Esophagus (tissue), 2 donors: ENCODE data around the gene HS1BP3. TPM values are rescaled to one million over a fixed set of nuclear protein-coding genes. Genes with fewer than 3 reads are reported as not detected.

Experiments used
- H3K27ac ChIP-seq, 2 donors: one replicate each; pipeline ENCODE4 v1.5.1; 2013; ENCODE audit warnings: low read depth in 2 of 2, mild to moderate bottlenecking in 2 of 2, inconsistent platforms in 1 of 2, low read length in 1 of 2, moderate library complexity in 1 of 2
- H3K27me3 ChIP-seq, 2 donors: one replicate each; pipeline ENCODE4 v1.6.1; 2013; ENCODE audit warnings: low read length in 2 of 2, control low read depth in 1 of 2, mild to moderate bottlenecking in 1 of 2; ENCODE audit not compliant: insufficient read depth in 2 of 2, control insufficient read depth in 1 of 2
- H3K36me3 ChIP-seq, 2 donors: one replicate each; pipeline ENCODE4 v1.6.1; 2013; ENCODE audit warnings: low read length in 1 of 2; ENCODE audit not compliant: control insufficient read depth in 2 of 2, insufficient read depth in 2 of 2
- H3K4me1 ChIP-seq, 2 donors: one replicate each; pipeline ENCODE4 v1.6.1; 2013; ENCODE audit warnings: low read length in 1 of 2; ENCODE audit not compliant: control insufficient read depth in 2 of 2, insufficient read depth in 2 of 2
- H3K4me3 ChIP-seq, 2 donors: one replicate each; pipeline ENCODE4 v1.5.1; 2013; ENCODE audit warnings: low read length in 2 of 2, mild to moderate bottlenecking in 2 of 2, low read depth in 1 of 2, moderate library complexity in 1 of 2
- H3K9me3 ChIP-seq, 2 donors: one replicate each; pipeline ENCODE4 v1.6.1; 2013; ENCODE audit warnings: mild to moderate bottlenecking in 2 of 2, low read depth in 1 of 2, low read length in 1 of 2, moderate library complexity in 1 of 2; ENCODE audit not compliant: control insufficient read depth in 2 of 2, insufficient read depth in 1 of 2
- WGBS, 2 donors: extraction: QIAGEN DNeasy Blood & Tissue Kit; methylation state at CpG; one replicate each; pipeline ENCODE4 v1.1.7; 2013; 5-methylcytosine and 5-hydroxymethylcytosine counted together
- polyA plus RNA-seq, 2 donors: library from polyadenylated mRNA; stranded (reverse); fragments of 200-250 nt; gene quantifications; one replicate each; pipeline ENCODE4 v1.2.3, GENCODE V29; 2013
- donor health status: healthy with polysubstance abuse.
- donor health status: Bipolar disorder and iron deficiency.

HS1BP3 gene
- polyA plus RNA-seq, 2 donors, result 12.2 to 13.4 TPM

- H3K4me1 ChIP-seq, result peaks cover 18 to 24% of the 10 kb centered on the region in 2 donors
Measured at GRCh38 chr2:20648206-20648605, 2.7 kb downstream of the HS1BP3 start.

GRCh38 chr2:20647738-20648137 is 3.2 kb downstream of the HS1BP3 start:
- Histone ChIP-seq H3K27me3 (no peaks in the 10 kb centered on the region), H3K27ac (no peak overlapping the region), H3K9me3 (no peaks in the 10 kb centered on the region), H3K36me3 (peaks cover 0 to 16% of the 10 kb centered on the region in 2 donors), H3K4me3 (no peak overlapping the region), H3K4me1 (peaks cover 18 to 24% of the 10 kb centered on the region in 2 donors)
- 84 to 91% methylated on average over 8 of the region's 8 CpGs for WGBS, 2 donors

More at GRCh38 chr2:20648206-20648605, 2.7 kb downstream of the HS1BP3 start:
- Histone ChIP-seq H3K27ac (peak overlapping the region in 1 of 2 donors; percentile 60), H3K27me3 (no peaks in the 10 kb centered on the region), H3K4me3 (no peak overlapping the region), H3K36me3 (peaks cover 0 to 14% of the 10 kb centered on the region in 2 donors), H3K9me3 (no peaks in the 10 kb centered on the region)
- WGBS, 2 donors, result 81 to 91% methylated on average over 4 of the region's 4 CpGs

- no peaks in the 10 kb centered on the region for H3K9me3 ChIP-seq
- 90 to 95% methylated on average over 3 of the region's 3 CpGs for WGBS, 2 donors
- H3K27ac ChIP-seq, result no peak overlapping the region
- H3K4me3 ChIP-seq, result no peak overlapping the region
- peaks cover 0 to 16% of the 10 kb centered on the region in 2 donors for H3K36me3 ChIP-seq
- H3K4me1 ChIP-seq, result peaks cover 18 to 24% of the 10 kb centered on the region in 2 donors
- H3K27me3 ChIP-seq, result no peaks in the 10 kb centered on the region
Measured at GRCh38 chr2:20647211-20647610, 3.7 kb downstream of the HS1BP3 start.

- no peaks in the 10 kb centered on the region for H3K27me3 ChIP-seq
- H3K27ac ChIP-seq, result no peak overlapping the region
- H3K4me3 ChIP-seq, result no peak overlapping the region
- H3K9me3 ChIP-seq, result no peaks in the 10 kb centered on the region
- H3K4me1 ChIP-seq, result peaks cover 18 to 23% of the 10 kb centered on the region in 2 donors
- peaks cover 0 to 18% of the 10 kb centered on the region in 2 donors for H3K36me3 ChIP-seq
- WGBS, 2 donors, result 94 to 96% methylated on average over 20 of the region's 20 CpGs
Measured at GRCh38 chr2:20646446-20646845, 4.5 kb downstream of the HS1BP3 start.

GRCh38 chr2:20645761-20646160 is 5.1 kb downstream of the HS1BP3 start:
- peaks cover 18 to 22% of the 10 kb centered on the region in 2 donors for H3K4me1 ChIP-seq
- no peaks in the 10 kb centered on the region for H3K27me3 ChIP-seq
- H3K9me3 ChIP-seq, result no peaks in the 10 kb centered on the region
- peaks cover 0 to 23% of the 10 kb centered on the region in 2 donors for H3K36me3 ChIP-seq
- H3K4me3 ChIP-seq, result no peak overlapping the region
- no peak overlapping the region for H3K27ac ChIP-seq
- 86 to 87% methylated on average over 10 of the region's 10 CpGs for WGBS, 2 donors

- Histone ChIP-seq H3K4me3 (no peak overlapping the region), H3K4me1 (peaks cover 16 to 20% of the 10 kb centered on the region in 2 donors), H3K27me3 (no peaks in the 10 kb centered on the region), H3K9me3 (no peaks in the 10 kb centered on the region), H3K36me3 (peaks cover 0 to 28% of the 10 kb centered on the region in 2 donors), H3K27ac (no peak overlapping the region)
- WGBS, 2 donors, result 93% methylated on average over 14 of the region's 14 CpGs
Measured at GRCh38 chr2:20645301-20645701, 5.6 kb downstream of the HS1BP3 start.

GRCh38 chr2:20643826-20644225 is 7.1 kb downstream of the HS1BP3 start:
- peaks cover 0 to 35% of the 10 kb centered on the region in 2 donors for H3K36me3 ChIP-seq
- H3K27ac ChIP-seq, result no peak overlapping the region
- 68 to 81% methylated on average over 3 of the region's 3 CpGs for WGBS, 2 donors
- peaks cover 7 to 11% of the 10 kb centered on the region in 2 donors for H3K4me1 ChIP-seq
- no peaks in the 10 kb centered on the region for H3K9me3 ChIP-seq
- no peaks in the 10 kb centered on the region for H3K27me3 ChIP-seq
- no peak overlapping the region for H3K4me3 ChIP-seq

GRCh38 chr2:20643060-20643459 is 7.8 kb downstream of the HS1BP3 start:
- Histone ChIP-seq H3K27ac (no peak overlapping the region), H3K36me3 (peaks cover 0 to 36% of the 10 kb centered on the region in 2 donors), H3K4me3 (no peak overlapping the region), H3K27me3 (no peaks in the 10 kb centered on the region), H3K9me3 (no peaks in the 10 kb centered on the region), H3K4me1 (peaks cover 3 to 7% of the 10 kb centered on the region in 2 donors)
- WGBS, 2 donors, result 77 to 84% methylated on average over 7 of the region's 7 CpGs

GRCh38 chr2:20642055-20642971 is 8.6 kb downstream of the HS1BP3 start:
- H3K4me3 ChIP-seq, result no peak overlapping the region
- peaks cover 0 to 6% of the 10 kb centered on the region in 2 donors for H3K4me1 ChIP-seq
- 31 to 33% methylated on average over 26 of the region's 26 CpGs for WGBS, 2 donors
- H3K36me3 ChIP-seq, result peaks cover 3 to 39% of the 10 kb centered on the region in 2 donors
- peak overlapping the region; percentile 60 to 85 for H3K27ac ChIP-seq
- no peaks in the 10 kb centered on the region for H3K9me3 ChIP-seq
- H3K27me3 ChIP-seq, result no peaks in the 10 kb centered on the region
